Kidney glomerular epithelial cell (primary cell): Measurements from ENCODE around the gene SIAH1.
"Not testable (repeated sequence)": the region's sequence is repeated elsewhere in the genome, so short reads cannot be mapped to it uniquely, and the experiment has no call there.

Experiments used
- DNase-seq: peaks from one replicate; lab custom pipeline; 2025; lab: John Stamatoyannopoulos, UW

The SIAH1 gene

GRCh38 chr16:48332978-48333377 lies 52.2 kb downstream of the SIAH1 start:
- no peak for DNase-seq

GRCh38 chr16:48330841-48331192 lies 54.4 kb downstream of the SIAH1 start:
- no peak for DNase-seq

- no peak for DNase-seq
These were observed 54.9 kb downstream of the SIAH1 start for GRCh38 chr16:48330189-48330840.

GRCh38 chr16:48329138-48329537 lies 56.1 kb downstream of the SIAH1 start:
- DNase-seq, result no peak

GRCh38 chr16:48326915-48327314 lies 58.3 kb downstream of the SIAH1 start:
- DNase-seq, result no peak

GRCh38 chr16:48323783-48324775 lies 61.1 kb downstream of the SIAH1 start:
- no peak for DNase-seq

GRCh38 chr16:48321317-48322036 lies 63.7 kb downstream of the SIAH1 start:
- peak; percentile 4 for DNase-seq

- no peak for DNase-seq
These were observed 66.6 kb downstream of the SIAH1 start for GRCh38 chr16:48318630-48319029.

GRCh38 chr16:48317614-48318315 lies 67.4 kb downstream of the SIAH1 start:
- no peak for DNase-seq

GRCh38 chr16:48317026-48317425 lies 68.2 kb downstream of the SIAH1 start:
- DNase-seq, result no peak

GRCh38 chr16:48313905-48314304 lies 71.3 kb downstream of the SIAH1 start:
- DNase-seq, result not testable (repeated sequence)

- DNase-seq, result no peak
These were observed 74.1 kb downstream of the SIAH1 start for GRCh38 chr16:48310908-48311641.
